Ascending aorta (tissue), 1 donor: ENCODE data around the gene CFAP47. TPM values are rescaled to one million over a fixed set of nuclear protein-coding genes. Genes with fewer than 3 reads are reported as not detected.

ENCODE experiments used
- total RNA-seq: library from RNA; depleted of rRNA; stranded (reverse); fragments of >200 nt; gene quantifications from one replicate; pipeline ENCODE4 v1.1.0, GENCODE V29; 2016

The CFAP47 gene
- total RNA-seq, 1 donor from 2014 or later: not detected

Other genes with a start within 250 kb of the CFAP47 start
- gene MAGEB16, start 121.4 kb upstream of the CFAP47 start, total RNA-seq: not detected